ENCODE results near the gene PCNX3. TPM values are rescaled to one million over a fixed set of nuclear protein-coding genes. Genes with fewer than 3 reads are reported as not detected.
A peak's percentile ranks its signal among the peaks of the same experiment; 100 is the strongest.

Gene PCNX3
- total RNA-seq, 2 donors from 2014 or later, result 32.0 to 67.9 TPM

DNA sequence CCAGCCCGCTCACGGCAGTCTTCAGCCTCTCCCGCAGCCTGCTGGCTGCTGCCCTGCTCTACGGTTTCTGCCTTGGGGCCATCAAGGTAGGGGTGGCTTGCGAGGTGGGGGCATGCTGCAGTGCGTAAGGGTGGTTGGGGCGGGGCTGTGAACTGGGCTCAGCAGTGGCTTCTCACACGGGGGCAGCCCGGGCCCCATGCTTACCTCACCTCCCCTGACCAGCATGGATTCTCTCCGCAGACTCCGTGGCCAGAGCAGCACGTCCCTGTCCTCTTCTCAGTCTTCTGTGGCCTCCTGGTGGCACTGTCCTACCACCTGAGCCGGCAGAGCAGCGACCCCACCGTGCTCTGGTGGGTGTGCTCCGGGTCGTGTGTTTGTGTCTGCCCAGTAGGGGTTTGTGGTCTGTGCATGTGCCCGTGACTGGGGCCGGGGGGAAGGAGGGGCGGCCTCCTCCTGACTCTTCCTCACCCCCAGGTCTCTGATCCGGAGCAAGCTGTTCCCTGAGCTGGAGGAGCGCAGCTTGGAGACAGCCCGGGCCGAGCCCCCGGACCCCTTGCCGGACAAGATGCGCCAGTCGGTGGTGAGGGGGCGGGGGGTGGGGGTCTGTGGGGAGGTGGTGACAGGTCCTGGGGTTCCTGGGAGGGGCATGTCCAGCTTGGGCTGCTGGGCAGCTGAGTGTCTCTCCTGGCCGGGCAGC is 9.5 kb downstream of the PCNX3 start:
- Histone ChIP-seq H3K36me3 (peaks cover 4 to 33% of the 10 kb centered on the region in 2 donors), H3K27ac (no peak overlapping the region), H3K4me3 (no peak overlapping the region), H3K9me3 (no peaks in the 10 kb centered on the region), H3K27me3 (replicated peaks; ENCODE audit: insufficient read depth) (no peaks in the 10 kb centered on the region), H3K4me1 (replicated peaks) (no peaks in the 10 kb centered on the region)
- no peak for TF ChIP-seq POLR2AphosphoS5 (IDR thresholded peaks at IDR 0.05)
- TF ChIP-seq, protein P1, sequence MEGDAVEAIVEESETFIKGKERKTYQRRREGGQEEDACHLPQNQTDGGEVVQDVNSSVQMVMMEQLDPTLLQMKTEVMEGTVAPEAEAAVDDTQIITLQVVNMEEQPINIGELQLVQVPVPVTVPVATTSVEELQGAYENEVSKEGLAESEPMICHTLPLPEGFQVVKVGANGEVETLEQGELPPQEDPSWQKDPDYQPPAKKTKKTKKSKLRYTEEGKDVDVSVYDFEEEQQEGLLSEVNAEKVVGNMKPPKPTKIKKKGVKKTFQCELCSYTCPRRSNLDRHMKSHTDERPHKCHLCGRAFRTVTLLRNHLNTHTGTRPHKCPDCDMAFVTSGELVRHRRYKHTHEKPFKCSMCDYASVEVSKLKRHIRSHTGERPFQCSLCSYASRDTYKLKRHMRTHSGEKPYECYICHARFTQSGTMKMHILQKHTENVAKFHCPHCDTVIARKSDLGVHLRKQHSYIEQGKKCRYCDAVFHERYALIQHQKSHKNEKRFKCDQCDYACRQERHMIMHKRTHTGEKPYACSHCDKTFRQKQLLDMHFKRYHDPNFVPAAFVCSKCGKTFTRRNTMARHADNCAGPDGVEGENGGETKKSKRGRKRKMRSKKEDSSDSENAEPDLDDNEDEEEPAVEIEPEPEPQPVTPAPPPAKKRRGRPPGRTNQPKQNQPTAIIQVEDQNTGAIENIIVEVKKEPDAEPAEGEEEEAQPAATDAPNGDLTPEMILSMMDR (IDR thresholded peaks at IDR 0.05), result no peak
- TF ChIP-seq POLR2A (IDR thresholded peaks at IDR 0.05), result no peak
- intact Hi-C loops (cut with DNase I), result loop anchor here (10.0 kb wide), 1 partner anchor 150 kb away; no protein-coding TSS in a partner anchor
- 84% methylated on average over 23 of the region's 30 CpGs for WGBS
- no peak for DNase-seq (ENCODE audit: low spot score)

DNA sequence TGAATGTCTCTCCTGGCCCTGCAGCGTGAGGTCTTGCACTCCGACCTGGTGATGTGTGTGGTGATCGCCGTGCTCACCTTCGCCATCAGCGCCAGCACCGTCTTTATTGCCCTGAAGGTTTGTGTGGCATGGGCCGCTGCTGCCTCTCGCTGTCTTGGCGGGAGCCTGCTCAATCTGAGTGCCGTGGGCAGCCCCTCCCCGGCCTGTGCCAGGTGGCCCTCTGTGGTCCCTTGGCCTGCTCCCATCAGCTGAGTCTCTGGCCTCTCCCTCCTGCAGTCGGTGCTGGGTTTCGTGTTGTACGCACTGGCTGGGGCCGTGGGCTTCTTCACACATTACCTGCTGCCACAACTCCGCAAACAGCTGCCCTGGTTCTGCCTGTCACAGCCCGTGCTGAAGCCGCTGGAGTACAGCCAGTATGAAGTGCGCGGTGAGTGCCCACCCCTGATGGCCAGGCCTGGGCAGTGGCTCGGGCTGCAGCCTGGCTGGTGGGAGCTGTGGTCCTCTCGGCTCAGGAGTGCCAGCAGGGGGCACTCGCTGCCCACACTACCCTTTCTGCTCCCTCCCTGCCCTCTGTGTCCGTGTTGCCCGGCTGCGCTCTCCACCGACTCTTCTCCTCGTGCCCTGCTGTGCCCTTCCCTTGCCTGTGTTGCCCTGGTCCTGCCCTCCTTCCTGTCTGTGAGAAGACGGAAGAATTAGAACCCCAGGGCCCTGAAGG is 10.2 kb downstream of the PCNX3 start:
- Histone ChIP-seq H3K9me3 (no peaks in the 10 kb centered on the region), H3K27ac (no peak overlapping the region), H3K4me3 (no peak overlapping the region), H3K27me3 (replicated peaks; ENCODE audit: insufficient read depth) (no peaks in the 10 kb centered on the region), H3K4me1 (replicated peaks) (no peaks in the 10 kb centered on the region), H3K36me3 (peaks cover 4 to 33% of the 10 kb centered on the region in 2 donors)
- DNase-seq (ENCODE audit: low spot score), result peak; percentile 38
- intact Hi-C loops (cut with DNase I), result loop anchor here (10.0 kb wide), 1 partner anchor 149 kb away; no protein-coding TSS in a partner anchor
- 61% methylated on average over 30 of the region's 30 CpGs for WGBS
- no peak for TF ChIP-seq POLR2AphosphoS5 (IDR thresholded peaks at IDR 0.05)
- no peak for TF ChIP-seq POLR2A (IDR thresholded peaks at IDR 0.05)
- TF ChIP-seq, protein P1 (IDR thresholded peaks at IDR 0.05), result peak in 3 of 4 experiments; percentile 41 to 73 (median 58)

DNA sequence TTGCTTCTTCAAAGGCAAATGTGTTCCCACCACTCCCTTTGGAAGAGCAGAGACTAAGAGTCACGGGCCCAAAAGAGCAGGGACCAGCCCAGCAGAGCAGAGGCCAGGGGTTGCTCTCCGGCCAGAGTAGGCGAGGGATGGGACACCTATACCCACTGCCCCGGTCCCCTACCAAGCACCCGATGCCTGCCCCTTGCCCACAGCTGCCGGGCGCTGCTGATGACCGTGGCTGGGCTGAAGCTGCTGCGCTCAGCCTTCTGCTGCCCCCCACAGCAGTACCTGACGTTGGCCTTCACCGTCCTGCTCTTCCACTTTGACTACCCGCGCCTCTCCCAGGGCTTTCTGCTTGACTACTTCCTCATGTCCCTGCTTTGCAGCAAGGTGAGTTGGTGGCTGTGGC is 11.6 kb downstream of the PCNX3 start:
- WGBS, result 90% methylated on average over 13 of the region's 13 CpGs
- no peak for TF ChIP-seq POLR2AphosphoS5 (IDR thresholded peaks at IDR 0.05)
- TF ChIP-seq, protein P1 (IDR thresholded peaks at IDR 0.05), result no peak
- no peaks in the 10 kb centered on the region for H3K9me3 ChIP-seq
- no peak overlapping the region for H3K27ac ChIP-seq
- peaks cover 4 to 33% of the 10 kb centered on the region in 2 donors for H3K36me3 ChIP-seq
- H3K4me1 ChIP-seq (replicated peaks), result no peaks in the 10 kb centered on the region
- no peak for DNase-seq (ENCODE audit: low spot score)
- no peak overlapping the region for H3K4me3 ChIP-seq
- intact Hi-C loops (cut with DNase I), result loop anchor here (10.0 kb wide), 1 partner anchor 148 kb away; no protein-coding TSS in a partner anchor
- no peaks in the 10 kb centered on the region for H3K27me3 ChIP-seq (replicated peaks; ENCODE audit: insufficient read depth)

DNA sequence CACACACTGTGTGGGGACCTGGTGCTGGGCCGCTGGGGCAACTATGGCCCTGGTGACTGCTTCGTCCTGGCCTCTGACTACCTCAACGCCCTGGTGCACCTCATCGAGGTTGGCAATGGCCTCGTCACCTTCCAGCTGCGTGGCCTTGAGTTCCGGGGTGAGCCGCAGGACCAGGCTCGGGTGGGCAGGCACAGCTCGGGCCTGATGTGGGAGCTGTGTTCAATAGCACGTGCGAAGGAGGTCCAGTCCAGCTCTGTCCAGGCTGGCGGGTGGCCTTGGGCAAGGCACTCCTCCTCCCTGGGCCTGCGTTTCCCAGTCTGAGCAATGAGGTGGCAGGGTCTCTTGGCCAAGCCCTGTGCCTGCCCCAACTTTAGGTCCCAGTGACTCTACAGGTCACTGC is 14.0 kb downstream of the PCNX3 start:
- TF ChIP-seq POLR2A (IDR thresholded peaks at IDR 0.05) (no peak), POLR2AphosphoS5 (IDR thresholded peaks at IDR 0.05) (no peak)
- TF ChIP-seq, protein P1 (IDR thresholded peaks at IDR 0.05), result no peak
- intact Hi-C loops (cut with DNase I), result loop anchor here (10.0 kb wide), 1 partner anchor 145 kb away; no protein-coding TSS in a partner anchor
- H3K36me3 ChIP-seq, result peaks cover 4 to 41% of the 10 kb centered on the region in 2 donors
- H3K4me3 ChIP-seq, result no peak overlapping the region
- no peaks in the 10 kb centered on the region for H3K27me3 ChIP-seq (replicated peaks; ENCODE audit: insufficient read depth)
- 95% methylated on average over 14 of the region's 14 CpGs for WGBS
- H3K4me1 ChIP-seq (replicated peaks), result no peaks in the 10 kb centered on the region
- no peak for DNase-seq (ENCODE audit: low spot score)
- H3K27ac ChIP-seq, result no peak overlapping the region
- no peaks in the 10 kb centered on the region for H3K9me3 ChIP-seq
